ENCODE measurements around the gene BRF1.

The BRF1 gene

DNA sequence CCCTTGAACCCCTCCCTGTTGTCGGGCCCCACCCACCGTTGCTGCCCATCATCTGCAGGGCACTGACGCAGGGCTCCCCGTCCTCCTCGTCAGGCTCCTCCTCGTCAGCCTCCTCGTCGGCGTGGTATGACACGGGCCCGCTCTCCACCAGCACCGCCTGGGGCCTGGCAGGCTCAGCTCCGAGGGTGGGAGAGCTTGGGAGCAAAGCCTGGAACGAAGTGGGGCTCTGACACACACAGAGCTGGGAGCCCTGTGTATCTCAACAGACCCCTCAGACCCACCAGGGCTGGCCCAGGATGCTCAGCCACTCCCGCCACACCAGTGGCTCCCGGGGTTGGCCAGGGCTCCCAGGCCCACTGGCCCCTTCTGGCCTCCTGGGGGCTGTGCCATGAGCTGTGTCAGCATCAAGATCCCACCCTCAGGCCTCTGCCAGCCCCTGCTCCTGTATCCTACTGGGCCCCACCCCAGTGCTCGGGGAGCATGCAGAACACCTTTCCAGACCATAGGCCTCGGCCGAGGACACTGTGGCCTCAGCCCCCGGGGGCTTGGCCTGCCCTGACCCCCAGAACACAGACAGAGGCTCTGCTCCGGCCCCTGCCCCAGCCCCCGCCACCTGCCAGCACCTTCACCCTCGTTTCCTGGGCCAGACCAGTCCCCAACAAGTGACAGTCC is 89.6 kb downstream of the BRF1 start:
- DNase-seq (ENCODE audit: low read depth in 2 of 2): no peak

DNA sequence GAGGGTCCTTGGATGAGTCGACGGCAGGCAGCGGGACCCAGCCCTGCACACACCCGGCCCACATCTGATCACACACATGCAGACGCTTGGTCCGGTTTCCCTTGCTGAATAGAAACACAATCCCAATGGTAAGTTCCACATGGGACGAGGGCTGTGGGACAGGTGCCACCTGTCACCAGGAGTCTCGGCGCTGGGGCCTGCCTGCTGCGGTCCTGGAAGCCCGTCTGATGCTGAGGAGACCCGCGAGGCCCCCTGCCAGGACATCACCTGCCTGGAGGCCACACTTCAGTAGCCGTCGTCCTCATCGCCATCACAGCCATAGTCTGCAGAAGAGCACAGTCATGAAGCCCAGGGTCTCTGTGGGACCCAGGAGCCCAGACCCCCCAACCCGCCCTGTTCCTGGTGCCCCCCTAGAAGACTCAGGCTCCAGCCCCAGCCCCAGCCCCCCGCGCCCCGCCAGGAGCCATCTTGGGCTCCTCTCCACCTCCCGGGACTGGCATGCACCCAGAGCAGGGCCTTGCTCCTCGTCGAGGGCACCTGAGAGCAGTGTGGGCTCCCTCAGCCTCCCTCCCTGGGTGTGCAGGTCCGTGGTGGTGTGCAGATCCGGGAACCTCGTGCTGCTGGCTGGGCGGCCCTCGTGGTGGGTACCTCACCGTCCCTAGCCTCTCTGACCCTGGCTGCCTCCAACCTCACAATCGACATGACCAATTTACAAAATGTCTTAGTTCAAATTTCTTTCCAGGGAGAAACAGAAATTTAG is 90.4 kb downstream of the BRF1 start:
- DNase-seq (ENCODE audit: low read depth in 2 of 2): no peak

DNA sequence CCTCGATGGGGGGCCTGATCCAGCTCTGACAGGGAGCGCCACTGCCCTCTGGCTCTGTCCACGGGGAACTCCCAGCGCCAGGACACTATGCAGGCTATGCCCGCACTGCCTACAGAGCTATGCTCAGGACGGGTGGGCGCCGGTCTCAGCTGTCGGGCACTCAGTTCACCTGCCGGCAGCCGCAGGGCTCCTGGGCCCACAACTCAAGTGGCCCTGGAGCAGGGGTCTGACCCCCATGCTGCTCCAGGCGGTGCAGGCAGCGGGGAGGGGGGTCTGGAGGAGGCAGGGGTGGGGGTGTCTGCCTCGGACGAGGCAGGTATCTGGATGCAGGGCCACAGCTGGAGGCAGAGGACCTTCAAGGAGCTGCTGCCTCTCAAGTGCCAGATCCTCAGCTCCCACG is 91.2 kb downstream of the BRF1 start:
- DNase-seq (ENCODE audit: low read depth in 2 of 2): no peak

DNA sequence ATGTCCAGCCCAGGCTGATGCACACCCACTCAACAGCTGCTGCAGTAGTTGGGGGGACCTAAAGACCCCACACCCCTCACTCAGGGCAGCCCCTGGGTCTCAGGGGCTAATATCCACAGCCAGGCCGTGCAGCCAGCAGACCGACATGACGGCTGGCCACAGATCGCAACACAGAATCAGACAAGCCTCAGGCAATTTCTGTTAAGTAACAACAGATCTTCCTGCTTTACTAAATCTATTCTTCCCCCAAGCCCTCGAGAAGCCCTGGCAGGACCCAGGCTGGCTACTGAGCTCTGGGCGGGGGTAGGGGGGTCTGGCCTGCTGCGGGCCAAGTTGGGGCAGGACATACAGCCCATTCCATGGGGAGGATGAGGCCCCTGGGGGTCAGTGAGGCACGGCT is 91.7 kb downstream of the BRF1 start:
- DNase-seq (ENCODE audit: low read depth in 2 of 2): no peak

DNA sequence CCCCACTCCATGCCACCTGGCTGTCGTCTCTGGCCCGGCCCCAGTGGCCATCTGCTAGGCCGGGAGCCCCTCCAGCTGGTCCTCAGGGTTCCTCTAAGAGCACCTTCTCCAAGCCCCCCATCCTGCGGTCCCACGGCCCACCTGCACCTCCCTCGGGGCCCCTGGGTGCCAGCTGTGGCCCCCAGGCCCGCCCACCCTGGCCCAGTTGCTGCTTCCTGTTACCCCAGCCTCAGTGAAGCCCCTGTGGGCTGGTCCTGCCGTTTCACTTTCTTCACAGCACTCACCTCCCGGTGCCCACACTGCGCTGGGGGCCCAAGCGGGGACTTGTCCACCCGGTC is 92.1 kb downstream of the BRF1 start:
- DNase-seq (ENCODE audit: low read depth in 2 of 2): no peak

DNA sequence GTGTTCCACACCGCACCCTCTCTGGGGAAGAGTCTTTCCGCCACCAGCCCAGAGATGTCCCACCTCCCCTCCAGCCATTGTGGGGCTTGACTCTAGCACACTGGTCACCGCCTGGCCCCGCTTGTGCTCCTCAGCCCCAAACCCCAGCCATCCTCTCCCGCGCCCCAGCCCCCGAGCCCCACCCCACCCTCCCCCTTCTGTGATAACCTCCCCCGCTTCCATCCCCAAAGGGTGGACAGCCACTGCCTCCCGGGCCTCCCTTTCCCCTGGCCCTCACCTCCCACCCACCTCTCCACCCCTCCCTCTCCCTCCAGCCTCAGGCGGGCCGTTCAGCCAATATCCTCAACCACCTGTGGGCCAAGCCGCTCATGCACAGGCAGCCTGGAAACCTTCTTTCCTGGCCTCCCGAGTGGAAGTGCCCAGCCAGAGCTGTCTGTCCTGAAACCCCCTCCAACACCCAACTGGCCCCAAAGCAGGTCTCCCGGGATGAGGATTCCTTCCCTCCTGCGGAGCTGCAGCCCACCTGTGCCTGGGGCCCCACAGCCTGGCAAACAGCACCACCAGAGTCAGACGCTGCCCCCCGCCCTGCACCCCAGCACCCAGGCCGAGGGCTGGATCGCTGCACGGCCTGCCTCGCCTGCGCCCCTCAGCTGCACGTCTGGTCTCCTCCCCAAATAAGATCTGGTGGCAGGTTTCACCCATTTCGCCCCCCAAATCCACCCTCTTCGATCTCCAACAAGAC is 92.6 kb downstream of the BRF1 start:
- no peak for DNase-seq (ENCODE audit: low read depth in 2 of 2)

DNA sequence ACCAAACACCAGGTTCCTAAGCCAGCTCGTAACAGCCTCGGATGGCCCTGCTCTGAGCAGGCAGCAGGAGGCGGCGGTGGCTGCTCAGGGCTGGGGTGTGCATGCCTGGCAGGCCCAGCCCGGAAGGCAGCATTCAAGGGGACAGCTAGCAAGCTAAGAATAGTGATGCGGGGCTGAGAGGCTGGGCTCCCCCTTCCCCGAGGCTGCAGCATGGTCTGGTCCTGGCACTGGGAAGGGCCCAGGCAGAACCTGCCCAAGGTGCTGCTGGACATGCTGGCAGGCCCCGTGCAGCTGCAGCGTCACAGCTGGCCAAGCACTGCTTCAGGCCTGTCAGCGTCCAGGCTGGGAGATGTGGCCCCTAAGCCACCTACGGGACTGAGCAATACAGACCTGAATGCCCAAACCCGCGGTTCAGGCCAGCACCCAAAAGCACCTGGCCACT is 93.3 kb downstream of the BRF1 start:
- no peak for DNase-seq (ENCODE audit: low read depth in 2 of 2)

DNA sequence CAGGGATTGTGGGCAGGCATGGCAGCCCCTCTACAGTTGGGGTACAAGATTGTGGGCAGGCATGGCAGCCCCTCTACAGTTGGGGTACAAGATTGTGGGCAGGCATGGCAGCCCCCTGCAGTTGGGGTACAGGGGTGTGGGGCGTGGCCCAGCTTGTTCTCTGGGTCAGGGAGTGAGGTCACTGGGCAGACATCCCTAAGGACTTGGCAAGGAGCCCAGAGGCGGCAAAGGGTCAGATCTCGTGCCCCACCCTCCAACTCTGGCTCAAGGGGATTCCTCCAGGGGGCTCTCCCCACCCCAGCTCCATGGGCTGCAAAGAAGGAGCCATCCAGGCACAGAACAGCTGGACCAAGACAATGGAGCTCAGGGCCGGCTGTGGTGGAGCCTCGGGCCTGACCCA is 93.9 kb downstream of the BRF1 start:
- no peak for DNase-seq (ENCODE audit: low read depth in 2 of 2)

DNA sequence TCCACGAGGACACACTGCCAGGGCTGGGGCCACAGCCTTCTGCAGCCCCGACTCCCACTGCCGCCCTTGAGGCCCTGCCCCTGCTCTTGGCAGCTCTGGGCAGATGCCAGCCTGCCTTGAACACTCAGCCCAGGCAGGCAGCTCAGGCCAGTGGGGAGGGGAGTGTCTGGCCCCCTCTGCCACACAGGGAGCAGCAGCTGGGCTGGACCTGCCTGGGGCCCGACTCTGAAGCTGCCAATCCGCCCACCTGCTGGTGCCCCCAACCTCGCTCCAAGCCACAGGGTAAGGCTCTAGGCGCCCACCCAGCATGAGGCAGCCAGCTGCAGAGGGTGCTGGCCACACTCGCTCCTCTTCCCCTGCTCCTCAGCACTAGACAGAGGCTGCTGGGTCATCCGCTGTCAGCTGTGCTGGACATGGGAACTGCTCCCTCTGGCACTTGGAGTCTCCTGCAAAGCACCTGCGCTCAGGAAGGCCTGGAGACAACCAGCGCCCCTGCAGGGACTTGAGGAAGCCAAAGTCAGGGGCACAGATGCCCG is 95.1 kb downstream of the BRF1 start:
- no peak for DNase-seq (ENCODE audit: low read depth in 2 of 2)

DNA sequence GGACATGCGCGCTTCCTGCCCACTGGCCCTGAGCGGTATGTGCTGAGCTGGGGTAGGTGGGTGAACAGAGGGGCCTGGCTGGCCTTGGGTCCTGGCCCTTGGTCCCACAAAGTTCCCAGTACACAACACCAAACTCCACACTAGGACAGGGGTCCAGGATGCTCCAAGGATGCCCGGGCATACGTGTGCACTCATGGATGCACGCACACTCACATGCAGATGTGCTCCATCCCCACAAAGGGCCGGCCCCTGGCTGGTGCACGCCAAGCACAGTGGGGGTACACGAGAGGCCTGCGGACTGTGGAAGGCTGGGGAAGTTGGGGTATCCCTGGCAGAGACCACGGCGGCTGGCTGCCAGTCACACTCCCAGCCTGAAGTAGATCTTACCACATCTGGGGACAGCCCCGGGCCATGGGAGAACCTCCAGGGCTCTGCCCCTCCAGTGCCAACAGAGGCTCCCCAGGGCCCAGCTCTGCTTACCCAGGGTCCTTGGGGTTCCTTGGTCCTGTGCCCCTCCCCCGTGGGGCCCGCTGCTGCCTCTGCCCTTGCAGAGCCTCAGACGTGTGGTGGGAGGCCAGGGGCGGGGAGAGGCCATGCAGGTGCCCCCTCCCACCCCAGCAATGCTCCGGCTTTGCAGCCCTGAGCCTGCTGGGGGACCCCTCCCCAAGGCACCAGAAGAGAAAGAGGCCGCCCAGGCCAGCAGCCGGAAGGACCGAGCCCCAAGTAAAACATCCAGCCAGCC is 95.7 kb downstream of the BRF1 start:
- no peak for DNase-seq (ENCODE audit: low read depth in 2 of 2)

DNA sequence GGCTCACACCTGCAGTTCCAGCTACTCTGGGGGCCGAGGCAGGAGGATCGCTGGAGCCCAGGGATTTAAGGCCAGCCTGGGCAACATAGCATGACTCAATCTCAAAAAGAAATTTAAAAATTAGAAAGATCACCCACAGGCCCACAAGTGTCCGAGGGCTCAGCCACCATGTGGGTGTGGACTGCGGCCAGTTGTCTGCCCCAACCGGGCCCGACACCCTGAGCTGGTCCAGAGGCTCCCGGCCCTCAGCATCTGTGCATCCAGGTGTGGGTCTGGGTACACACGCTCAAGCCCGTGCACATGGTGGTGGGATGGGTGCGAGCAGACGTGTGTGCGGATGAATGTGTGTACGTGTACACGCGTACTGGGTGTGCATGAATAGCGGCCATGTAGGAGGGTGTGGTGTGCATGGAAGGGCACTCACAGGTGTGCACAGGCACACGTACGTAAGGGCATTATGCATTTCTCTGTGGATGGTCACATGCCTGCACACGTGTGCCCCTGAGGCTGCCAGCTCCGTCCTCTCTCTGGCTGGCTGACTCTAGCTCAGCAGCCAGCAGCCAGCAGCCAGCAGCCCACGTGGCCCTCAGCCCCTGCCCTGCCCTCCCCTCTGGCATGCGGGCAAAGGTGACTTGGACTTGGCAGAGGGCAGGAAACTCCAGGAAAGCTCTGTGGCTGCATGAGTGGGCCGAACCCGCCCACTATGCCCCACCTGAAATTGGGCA is 96.4 kb downstream of the BRF1 start:
- DNase-seq (ENCODE audit: low read depth in 2 of 2): no peak

DNA sequence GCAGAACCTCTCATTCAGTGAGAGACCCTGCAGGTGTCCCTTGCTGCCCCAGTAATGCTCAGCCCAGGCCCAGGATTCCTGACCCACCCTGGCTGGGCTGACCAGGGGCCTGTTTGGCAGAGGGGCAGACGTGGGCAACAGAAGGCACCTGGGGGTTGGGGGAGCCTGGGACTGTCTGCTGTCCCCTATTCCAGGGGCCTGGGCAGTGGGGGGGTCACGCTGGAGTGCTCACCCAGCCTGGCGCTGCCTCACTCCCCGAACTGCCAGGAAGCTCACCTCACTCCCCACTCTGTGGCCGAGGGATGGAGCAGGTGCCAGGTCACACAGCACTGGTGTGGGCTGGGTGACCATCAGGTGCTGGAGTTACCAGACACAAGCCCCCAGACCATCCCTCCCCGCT is 97.1 kb downstream of the BRF1 start:
- DNase-seq (ENCODE audit: low read depth in 2 of 2): no peak

DNA sequence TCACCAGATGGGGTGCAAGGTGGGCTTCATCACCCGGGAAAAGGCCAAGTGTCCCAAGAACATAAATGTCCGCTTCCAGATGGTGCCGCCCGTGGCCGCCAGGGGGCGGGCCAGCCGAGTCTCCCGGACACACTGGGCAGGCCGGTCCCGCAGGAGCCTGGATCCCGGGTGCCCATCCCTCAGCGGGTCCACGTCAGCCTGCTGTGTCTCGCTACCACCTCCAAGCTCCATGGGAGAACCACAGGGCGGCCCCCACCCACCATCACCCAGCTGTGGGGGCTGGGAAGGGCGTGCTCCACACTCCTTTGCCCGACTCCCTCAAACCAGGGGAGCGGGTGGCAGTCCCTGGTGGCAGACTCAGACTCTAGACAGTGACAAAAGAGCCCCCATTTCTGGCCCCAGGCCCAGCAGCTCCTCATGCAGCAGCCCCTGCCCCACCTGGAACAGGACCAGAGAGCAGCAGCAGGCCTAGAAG is 97.7 kb downstream of the BRF1 start:
- DNase-seq (ENCODE audit: low read depth in 2 of 2): no peak

DNA sequence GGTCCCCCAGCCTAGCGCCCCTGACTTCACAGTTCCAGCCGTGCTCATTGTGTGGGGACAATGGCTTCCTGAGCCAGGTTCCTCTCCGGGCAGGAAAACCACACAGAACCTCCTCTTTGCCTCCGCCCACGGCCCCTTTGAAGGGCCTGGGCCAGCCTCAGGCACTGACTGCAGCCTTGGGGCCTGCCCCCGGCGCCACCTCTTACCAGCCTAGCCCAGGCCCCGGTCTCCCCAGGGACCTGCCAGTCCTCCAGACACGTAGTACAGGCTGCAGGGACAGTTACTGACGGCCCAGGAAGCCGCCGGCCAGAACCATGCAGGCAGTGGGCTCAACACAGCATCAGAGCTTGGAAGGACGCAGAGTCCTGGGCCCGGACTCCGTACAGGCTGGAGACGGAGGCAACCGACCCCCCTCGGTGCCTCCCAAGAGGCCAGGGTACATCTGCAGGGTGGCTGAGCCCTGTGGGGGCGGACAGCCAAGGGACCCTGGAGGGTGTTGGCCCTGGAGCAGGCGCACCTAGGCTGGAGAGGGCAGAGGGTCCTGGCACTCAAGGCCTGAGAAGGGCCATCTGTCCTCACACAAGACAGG is 98.8 kb downstream of the BRF1 start:
- no peak for DNase-seq (ENCODE audit: low read depth in 2 of 2)

DNA sequence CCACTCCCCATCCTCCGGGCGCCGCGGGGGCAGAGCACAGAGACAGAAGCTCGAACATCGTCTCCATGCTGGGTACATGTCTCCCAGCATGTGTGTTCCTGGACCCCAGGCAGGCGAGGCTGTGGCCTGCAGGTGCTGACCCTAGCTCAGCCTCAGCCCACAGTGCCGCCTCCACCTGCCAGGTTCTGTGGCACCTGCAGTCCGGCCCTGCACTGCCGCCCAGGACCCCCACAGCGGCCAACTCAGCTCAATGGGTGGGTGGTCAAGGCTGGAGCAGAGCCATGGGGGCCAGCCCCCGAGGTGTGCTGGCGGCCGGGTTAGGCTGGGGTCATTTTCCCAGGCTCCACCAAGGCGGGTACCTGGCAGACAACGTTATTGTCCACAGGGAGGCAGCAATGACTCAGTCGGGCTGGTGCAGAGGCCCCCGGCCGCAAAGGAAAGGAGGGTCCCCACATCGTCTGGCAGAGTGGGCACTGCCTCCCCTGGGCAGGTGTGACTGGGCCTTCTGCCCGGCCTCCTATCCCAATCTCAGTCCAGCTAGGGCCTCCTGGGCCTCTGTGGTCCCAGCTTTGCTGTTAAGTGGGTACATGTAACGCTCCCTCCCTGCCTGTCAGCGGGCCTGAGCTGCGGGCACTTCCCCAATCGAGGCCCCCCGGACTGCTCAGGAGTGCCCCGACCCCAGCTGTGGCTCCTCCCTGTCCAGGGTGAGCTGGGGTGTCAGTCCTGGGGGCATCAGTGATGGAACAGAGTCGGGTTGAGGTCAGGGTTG is 99.5 kb downstream of the BRF1 start:
- DNase-seq (ENCODE audit: low read depth in 2 of 2): no peak

DNA sequence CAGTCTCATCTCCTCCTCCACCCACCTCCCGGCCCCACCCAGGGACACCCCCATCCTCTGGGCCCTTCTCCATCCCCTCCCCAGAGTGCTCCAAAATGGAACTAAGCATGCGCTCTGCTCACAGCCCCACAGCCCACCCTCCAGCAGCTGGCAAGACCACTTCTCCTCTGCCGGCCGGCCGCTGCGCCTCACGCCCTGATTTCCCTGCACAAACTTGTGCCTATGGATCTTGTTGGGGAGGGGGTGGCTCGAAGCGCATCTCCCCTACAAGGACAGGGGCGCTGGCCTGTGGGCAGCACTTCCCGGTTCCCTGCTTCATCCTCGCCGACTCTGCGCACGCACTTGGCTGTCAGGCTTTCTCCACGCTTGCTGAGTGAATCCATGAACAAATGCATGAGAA is 100.2 kb downstream of the BRF1 start:
- DNase-seq (ENCODE audit: low read depth in 2 of 2): no peak

DNA sequence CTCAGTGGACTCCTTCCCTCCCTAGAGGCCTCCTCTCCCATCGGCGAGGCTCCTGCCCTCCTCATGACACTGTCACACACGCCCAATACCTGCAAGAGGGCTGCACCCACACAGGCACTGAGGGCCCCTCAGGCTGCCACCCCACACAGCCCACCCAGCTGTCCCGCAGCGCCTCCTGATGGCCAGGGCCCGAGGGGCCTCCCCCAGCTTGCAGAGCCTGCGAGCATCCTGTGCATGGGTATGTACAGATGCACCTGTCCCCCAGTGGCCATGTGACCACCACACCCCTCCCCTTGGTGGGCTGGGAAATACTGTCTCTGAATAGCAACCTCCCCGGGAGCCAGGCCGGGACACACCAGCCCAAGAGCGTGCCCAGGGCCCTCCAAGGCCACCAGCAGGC is 100.7 kb downstream of the BRF1 start:
- no peak for DNase-seq (ENCODE audit: low read depth in 2 of 2)

DNA sequence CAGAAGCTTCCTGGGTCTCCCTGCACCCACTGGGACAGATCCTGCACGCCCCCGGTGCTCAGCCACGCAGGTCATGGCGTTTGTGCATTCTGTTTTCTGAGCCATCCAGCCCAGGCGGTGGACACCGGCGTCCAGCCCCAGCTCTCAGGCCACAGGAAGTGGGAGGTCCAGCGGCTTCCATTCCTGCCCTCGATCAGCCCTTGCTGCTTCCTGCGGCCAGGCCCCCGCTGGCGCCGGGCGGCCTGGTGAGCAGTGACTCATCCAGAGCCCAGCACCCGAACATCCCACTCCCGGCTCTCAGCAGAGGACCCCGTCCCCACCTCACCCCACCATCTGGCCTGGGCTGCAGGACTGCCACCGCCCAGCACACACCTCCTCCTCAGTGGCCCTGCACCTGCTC is 101.7 kb downstream of the BRF1 start:
- no peak for DNase-seq (ENCODE audit: low read depth in 2 of 2)

DNA sequence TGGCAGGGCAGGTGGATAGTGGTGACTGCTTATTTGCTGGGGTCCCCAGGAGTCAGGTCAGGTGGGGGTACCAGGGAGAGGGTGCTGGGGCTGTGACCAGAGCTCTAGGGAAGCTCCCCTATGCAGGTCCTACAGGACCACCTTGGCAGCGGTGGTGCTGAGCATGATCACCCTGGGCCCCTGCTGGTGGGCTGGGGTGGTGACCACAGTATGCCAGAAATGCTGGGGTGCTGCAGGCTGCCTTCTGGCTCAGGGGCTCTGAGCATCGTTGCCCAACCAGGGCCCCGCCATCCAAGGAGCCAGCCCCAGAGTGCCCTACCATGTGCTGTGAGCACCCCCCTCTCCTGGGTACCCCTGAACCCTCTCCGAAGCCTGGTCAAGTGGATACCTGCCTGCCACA is 102.2 kb downstream of the BRF1 start:
- no peak for DNase-seq (ENCODE audit: low read depth in 2 of 2)

DNA sequence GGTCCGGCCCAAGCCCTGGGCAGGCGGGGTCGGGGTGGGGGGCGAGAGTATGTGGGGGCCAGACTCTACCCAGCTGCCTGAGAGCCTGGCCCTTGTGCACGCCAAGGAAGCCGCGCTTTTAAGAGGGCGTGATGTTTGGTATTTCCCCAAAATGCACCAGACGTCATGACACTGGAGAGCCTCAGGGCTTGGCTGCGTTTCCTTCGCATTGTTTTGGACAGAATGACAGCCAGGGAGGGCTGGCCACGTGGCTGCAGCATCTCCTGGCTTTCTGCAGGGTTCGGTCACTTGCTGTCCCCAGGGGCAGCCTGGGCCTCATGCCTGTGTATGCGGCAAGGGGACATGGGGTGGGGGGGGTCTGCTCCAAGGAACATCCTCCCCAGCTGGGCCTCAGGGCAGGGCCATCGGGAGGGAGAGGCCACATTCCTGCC is 103.6 kb downstream of the BRF1 start:
- no peak for DNase-seq (ENCODE audit: low read depth in 2 of 2)
